HepG2 (cell line): ENCODE data around the gene GCDH. TPM values are rescaled to one million over a fixed set of nuclear protein-coding genes. Genes with fewer than 3 reads are reported as not detected.

Experiments used
- ATAC-seq: fragments of 200-7000 bp; cut with Tn5 transposase; 3 replicates; pipeline ENCODE4 v1.9.1; 2020; ENCODE audit warnings: mild to moderate bottlenecking, moderate library complexity
- BruUV-seq: library from RNA; stranded (reverse); fragments of 400-500 nt; replicated peaks from 2 replicates; lab custom pipeline; 2021; lab: Mats Ljungman, UMichigan
- CTCF ChIA-PET: fragments of 300-600 bp; formaldehyde crosslinking; extraction: SDS; loops from one replicate; lab custom pipeline; 2021; ENCODE audit warnings: low total read pairs, inconsistent platforms, low intra/inter-chr PET ratio; lab: Yijun Ruan, JAX
- POLR2A ChIA-PET: fragments of 350-600 bp; sonication (Branson Sonifier 250); formaldehyde crosslinking; loops from one replicate; lab custom pipeline; 2020; ENCODE audit warnings: antibody characterized with exemption, inconsistent platforms; lab: Yijun Ruan, JAX
- DNase-seq: peaks from one replicate; pipeline ENCODE4 v3.0.0-alpha.2; 2015; ENCODE audit warnings: low spot score
- FAIRE-seq: peaks from 3 replicates; lab custom pipeline; 2011; peaks lifted over from hg19 to GRCh38; lab: Jason Lieb, UNC
- H2AFZ ChIP-seq: one replicate; pipeline ENCODE4 v1.6.1; 2011; ENCODE audit warnings: low read length, inconsistent platforms
- H3K27ac ChIP-seq: fragments of 300-600 bp; 3 replicates; pipeline ENCODE4 v1.8.0; 2011; ENCODE audit warnings: mixed run types, mild to moderate bottlenecking, mixed read lengths, low read length, inconsistent platforms; ENCODE audit not compliant: insufficient read depth; ENCODE audit errors: extremely low read length
- H3K27me3 ChIP-seq, 2 experiments: fragments of 200-600 bp in 1 of 2; 2 replicates in 1 of 2; 3 replicates in 1 of 2; pipeline versions ENCODE4 v1.6.0 to v1.8.0; 2011; ENCODE audit warnings: low read length in 2 of 2, mild to moderate bottlenecking in 2 of 2, moderate library complexity in 2 of 2, inconsistent platforms in 1 of 2; ENCODE audit not compliant: insufficient read depth in 2 of 2, control insufficient read depth in 1 of 2
- H3K36me3 ChIP-seq, 2 experiments: fragments of 200-600 bp in 1 of 2; replicated peaks in 1 of 2; 2 replicates in 1 of 2; 3 replicates in 1 of 2; pipeline versions ENCODE4 v1.5.1 to v1.8.0; 2011; ENCODE audit warnings: low read length in 2 of 2, inconsistent platforms in 1 of 2; ENCODE audit not compliant: insufficient read depth in 2 of 2, control insufficient read depth in 1 of 2
- H3K4me1 ChIP-seq: 2 replicates; pipeline ENCODE4 v1.5.1; 2012; ENCODE audit warnings: low read length, inconsistent platforms; ENCODE audit not compliant: insufficient read depth
- H3K4me2 ChIP-seq: 2 replicates; pipeline ENCODE4 v1.6.0; 2011; ENCODE audit warnings: low read depth, low read length, inconsistent platforms
- H3K4me3 ChIP-seq, 3 experiments: fragments of 200-600 bp in 1 of 3; sonication (generic), shearing (Covaris generic) in 1 of 3; replicated peaks in 1 of 3; 2 replicates each; pipeline ENCODE4 v1.5.1; 2011 to 2016; ENCODE audit warnings: low read length in 3 of 3, inconsistent platforms in 2 of 3, low read depth in 2 of 3, mild to moderate bottlenecking in 2 of 3, control low read depth in 1 of 3, mixed read lengths in 1 of 3; ENCODE audit not compliant: insufficient read depth in 1 of 3
- H3K79me2 ChIP-seq: one replicate; pipeline ENCODE4 v1.6.1; 2011; ENCODE audit warnings: low read length, inconsistent platforms; ENCODE audit not compliant: insufficient read depth
- H3K9ac ChIP-seq: 2 replicates; pipeline ENCODE4 v1.6.0; 2011; ENCODE audit warnings: mild to moderate bottlenecking, low read depth, low read length, inconsistent platforms; ENCODE audit not compliant: insufficient read depth
- H3K9me3 ChIP-seq: 2 replicates; pipeline ENCODE4 v1.5.1; 2012; ENCODE audit warnings: mild to moderate bottlenecking, low read length
- H4K20me1 ChIP-seq: 2 replicates; pipeline ENCODE4 v1.6.0; 2011; ENCODE audit warnings: inconsistent platforms, mild to moderate bottlenecking, low read length, moderate library complexity; ENCODE audit not compliant: insufficient read depth
- PHF8 ChIP-seq: sonication (generic); formaldehyde crosslinking; IDR thresholded peaks from 2 replicates; pipeline ENCODE4 v1.5.0; 2020; ENCODE audit warnings: missing genetic modification reagents
- ZNF432 ChIP-seq: sonication (generic); formaldehyde crosslinking; IDR thresholded peaks from 2 replicates; pipeline ENCODE4 v1.5.0; 2020; ENCODE audit warnings: missing genetic modification reagents, mild to moderate bottlenecking, borderline replicate concordance
- ZNF792 ChIP-seq: IDR thresholded peaks from 2 replicates; pipeline ENCODE4 v1.6.1; 2016
- ZNF879 ChIP-seq: sonication (generic); formaldehyde crosslinking; IDR thresholded peaks from 2 replicates; pipeline ENCODE4 v1.8.1; 2023; ENCODE audit warnings: missing genetic modification reagents
- WGBS: methylation state at CpG from one replicate; pipeline ENCODE4 v1.1.6; 2017; ENCODE audit warnings: low lambda C conversion rate; 5-methylcytosine and 5-hydroxymethylcytosine counted together
- in situ Hi-C: cut with HindIII; loops from 2 replicates; pipeline ENCODE4 v1.10.0; 2017; ENCODE audit warnings: low pct_unique_long_range_greater_than_20kb; ENCODE audit not compliant: extremely low pct_ligation_motif_present
- intact Hi-C: fragments of 100-400 bp; cut with micrococcal nuclease; formaldehyde crosslinking; loops from one replicate; pipeline ENCODE4 v1.10.0; 2022; ENCODE audit not compliant: unreplicated experiment
- polyA plus RNA-seq, 8 experiments: library from polyadenylated mRNA; depleted of rRNA in 3 of 8; stranded (reverse) in 7 of 8; unstranded in 1 of 8; fragments of >200 nt; fragmentation: Illumina TruSeq in 4 of 8; extraction: Trizol in 4 of 8; gene quantifications; 2 replicates each; pipeline versions ENCODE4 v1.2.1 to v1.2.3, GENCODE V29; 2011 to 2016; ENCODE audit warnings: low read depth in 4 of 8, missing spikeins in 1 of 8, mixed read lengths in 1 of 8; ENCODE audit not compliant: insufficient read depth in 1 of 8
- total RNA-seq, 5 experiments: library from RNA; depleted of rRNA; stranded (reverse); fragments of >200 nt; fragmentation: Illumina TruSeq; extraction: Trizol; gene quantifications; 2 replicates each; pipeline ENCODE4 v1.2.3, GENCODE V29; 2016; ENCODE audit warnings: low read depth in 1 of 5
- TF ChIP-seq, protein P1 (sequence below): sonication (generic); formaldehyde crosslinking; IDR thresholded peaks from 2 replicates; pipeline ENCODE4 v1.5.1; 2020; ENCODE audit warnings: mild to moderate bottlenecking, moderate library complexity, missing genetic modification reagents
- TF ChIP-seq, protein P2 (sequence below): IDR thresholded peaks from 2 replicates; pipeline ENCODE4 v1.6.1; 2016; ENCODE audit warnings: low read depth, missing genetic modification reagents, missing compliant biosample characterization
- TF ChIP-seq, protein P3 (sequence below): sonication (generic); formaldehyde crosslinking; IDR thresholded peaks from 2 replicates; pipeline ENCODE4 v1.8.0; 2022; ENCODE audit warnings: missing genetic modification reagents, mild to moderate bottlenecking, borderline replicate concordance
- TF ChIP-seq, protein P4 (sequence below): sonication (generic); formaldehyde crosslinking; IDR thresholded peaks from 2 replicates; pipeline ENCODE4 v1.5.0; 2020; ENCODE audit warnings: mild to moderate bottlenecking, missing genetic modification reagents
- TF ChIP-seq, protein P5 (sequence below): IDR thresholded peaks from 2 replicates; pipeline ENCODE4 v1.6.1; 2016; ENCODE audit warnings: missing compliant biosample characterization, missing genetic modification reagents, borderline replicate concordance

GCDH gene
- total and polyA plus RNA-seq, 2 of the 13 experiments (the other 11 are each of a cell fraction or from before 2014, with no cell fraction given) = 15.1 to 38.0 TPM

DNA sequence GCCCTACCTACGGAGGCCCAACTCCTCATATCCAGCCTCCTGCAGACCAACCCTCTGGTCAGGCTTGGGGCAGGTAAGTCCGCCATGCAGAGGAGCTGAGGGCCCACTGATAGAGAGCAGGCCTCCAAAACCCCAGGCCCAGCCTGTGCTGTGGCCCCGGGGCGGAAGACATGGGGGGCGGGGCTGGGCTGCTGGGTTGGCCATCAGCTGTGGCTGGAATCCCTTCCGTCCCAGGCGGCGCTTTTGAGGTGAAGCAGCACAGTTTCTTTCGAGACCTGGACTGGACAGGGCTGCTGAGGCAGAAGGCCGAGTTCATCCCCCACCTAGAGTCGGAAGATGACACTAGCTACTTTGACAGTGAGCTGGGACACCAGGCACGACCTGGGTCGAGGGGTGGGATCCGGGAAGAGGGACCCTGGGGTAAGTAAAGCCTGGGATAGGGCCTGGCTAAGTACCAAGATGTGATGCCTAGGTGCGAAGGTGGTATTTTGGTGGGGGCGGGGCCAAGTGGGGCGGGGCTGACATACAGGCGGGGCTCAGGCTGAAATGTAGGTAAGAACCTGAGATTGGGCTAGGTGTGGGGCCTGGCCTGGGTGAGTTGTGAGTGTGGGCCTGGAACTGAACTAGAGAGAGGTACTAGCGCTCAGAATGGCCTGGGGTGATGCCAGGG lies 25.1 kb upstream of the GCDH start:
- ChIA-PET CTCF (interaction anchor here (2.0 kb wide), 1 partner anchor 99 kb away, joined by 7 read pairs; no protein-coding TSS in a partner anchor), POLR2A (interaction anchor here (1.4 kb wide), 1 partner anchor 25 kb away, joined by 15 read pairs; the partner anchor contains the start of gene GCDH)
- no peak for DNase-seq
- H3K36me3 ChIP-seq = no peaks in the 10 kb centered on the region
- H3K4me3 ChIP-seq = no peak overlapping the region
- TF ChIP-seq, protein P1, sequence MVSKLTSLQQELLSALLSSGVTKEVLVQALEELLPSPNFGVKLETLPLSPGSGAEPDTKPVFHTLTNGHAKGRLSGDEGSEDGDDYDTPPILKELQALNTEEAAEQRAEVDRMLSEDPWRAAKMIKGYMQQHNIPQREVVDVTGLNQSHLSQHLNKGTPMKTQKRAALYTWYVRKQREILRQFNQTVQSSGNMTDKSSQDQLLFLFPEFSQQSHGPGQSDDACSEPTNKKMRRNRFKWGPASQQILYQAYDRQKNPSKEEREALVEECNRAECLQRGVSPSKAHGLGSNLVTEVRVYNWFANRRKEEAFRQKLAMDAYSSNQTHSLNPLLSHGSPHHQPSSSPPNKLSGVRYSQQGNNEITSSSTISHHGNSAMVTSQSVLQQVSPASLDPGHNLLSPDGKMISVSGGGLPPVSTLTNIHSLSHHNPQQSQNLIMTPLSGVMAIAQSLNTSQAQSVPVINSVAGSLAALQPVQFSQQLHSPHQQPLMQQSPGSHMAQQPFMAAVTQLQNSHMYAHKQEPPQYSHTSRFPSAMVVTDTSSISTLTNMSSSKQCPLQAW (CRISPR knock-in tag) = no peak
- TF ChIP-seq, protein P2, sequence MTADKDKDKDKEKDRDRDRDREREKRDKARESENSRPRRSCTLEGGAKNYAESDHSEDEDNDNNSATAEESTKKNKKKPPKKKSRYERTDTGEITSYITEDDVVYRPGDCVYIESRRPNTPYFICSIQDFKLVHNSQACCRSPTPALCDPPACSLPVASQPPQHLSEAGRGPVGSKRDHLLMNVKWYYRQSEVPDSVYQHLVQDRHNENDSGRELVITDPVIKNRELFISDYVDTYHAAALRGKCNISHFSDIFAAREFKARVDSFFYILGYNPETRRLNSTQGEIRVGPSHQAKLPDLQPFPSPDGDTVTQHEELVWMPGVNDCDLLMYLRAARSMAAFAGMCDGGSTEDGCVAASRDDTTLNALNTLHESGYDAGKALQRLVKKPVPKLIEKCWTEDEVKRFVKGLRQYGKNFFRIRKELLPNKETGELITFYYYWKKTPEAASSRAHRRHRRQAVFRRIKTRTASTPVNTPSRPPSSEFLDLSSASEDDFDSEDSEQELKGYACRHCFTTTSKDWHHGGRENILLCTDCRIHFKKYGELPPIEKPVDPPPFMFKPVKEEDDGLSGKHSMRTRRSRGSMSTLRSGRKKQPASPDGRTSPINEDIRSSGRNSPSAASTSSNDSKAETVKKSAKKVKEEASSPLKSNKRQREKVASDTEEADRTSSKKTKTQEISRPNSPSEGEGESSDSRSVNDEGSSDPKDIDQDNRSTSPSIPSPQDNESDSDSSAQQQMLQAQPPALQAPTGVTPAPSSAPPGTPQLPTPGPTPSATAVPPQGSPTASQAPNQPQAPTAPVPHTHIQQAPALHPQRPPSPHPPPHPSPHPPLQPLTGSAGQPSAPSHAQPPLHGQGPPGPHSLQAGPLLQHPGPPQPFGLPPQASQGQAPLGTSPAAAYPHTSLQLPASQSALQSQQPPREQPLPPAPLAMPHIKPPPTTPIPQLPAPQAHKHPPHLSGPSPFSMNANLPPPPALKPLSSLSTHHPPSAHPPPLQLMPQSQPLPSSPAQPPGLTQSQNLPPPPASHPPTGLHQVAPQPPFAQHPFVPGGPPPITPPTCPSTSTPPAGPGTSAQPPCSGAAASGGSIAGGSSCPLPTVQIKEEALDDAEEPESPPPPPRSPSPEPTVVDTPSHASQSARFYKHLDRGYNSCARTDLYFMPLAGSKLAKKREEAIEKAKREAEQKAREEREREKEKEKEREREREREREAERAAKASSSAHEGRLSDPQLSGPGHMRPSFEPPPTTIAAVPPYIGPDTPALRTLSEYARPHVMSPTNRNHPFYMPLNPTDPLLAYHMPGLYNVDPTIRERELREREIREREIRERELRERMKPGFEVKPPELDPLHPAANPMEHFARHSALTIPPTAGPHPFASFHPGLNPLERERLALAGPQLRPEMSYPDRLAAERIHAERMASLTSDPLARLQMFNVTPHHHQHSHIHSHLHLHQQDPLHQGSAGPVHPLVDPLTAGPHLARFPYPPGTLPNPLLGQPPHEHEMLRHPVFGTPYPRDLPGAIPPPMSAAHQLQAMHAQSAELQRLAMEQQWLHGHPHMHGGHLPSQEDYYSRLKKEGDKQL (CRISPR knock-in tag) = no peak
- TF ChIP-seq, protein P3, sequence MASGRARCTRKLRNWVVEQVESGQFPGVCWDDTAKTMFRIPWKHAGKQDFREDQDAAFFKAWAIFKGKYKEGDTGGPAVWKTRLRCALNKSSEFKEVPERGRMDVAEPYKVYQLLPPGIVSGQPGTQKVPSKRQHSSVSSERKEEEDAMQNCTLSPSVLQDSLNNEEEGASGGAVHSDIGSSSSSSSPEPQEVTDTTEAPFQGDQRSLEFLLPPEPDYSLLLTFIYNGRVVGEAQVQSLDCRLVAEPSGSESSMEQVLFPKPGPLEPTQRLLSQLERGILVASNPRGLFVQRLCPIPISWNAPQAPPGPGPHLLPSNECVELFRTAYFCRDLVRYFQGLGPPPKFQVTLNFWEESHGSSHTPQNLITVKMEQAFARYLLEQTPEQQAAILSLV (CRISPR knock-in tag) = no peak
- TF ChIP-seq, protein P4, sequence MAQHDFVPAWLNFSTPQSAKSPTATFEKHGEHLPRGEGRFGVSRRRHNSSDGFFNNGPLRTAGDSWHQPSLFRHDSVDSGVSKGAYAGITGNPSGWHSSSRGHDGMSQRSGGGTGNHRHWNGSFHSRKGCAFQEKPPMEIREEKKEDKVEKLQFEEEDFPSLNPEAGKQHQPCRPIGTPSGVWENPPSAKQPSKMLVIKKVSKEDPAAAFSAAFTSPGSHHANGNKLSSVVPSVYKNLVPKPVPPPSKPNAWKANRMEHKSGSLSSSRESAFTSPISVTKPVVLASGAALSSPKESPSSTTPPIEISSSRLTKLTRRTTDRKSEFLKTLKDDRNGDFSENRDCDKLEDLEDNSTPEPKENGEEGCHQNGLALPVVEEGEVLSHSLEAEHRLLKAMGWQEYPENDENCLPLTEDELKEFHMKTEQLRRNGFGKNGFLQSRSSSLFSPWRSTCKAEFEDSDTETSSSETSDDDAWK (CRISPR knock-in tag) = no peak
- TF ChIP-seq ZNF792 (CRISPR knock-in tag) = no peak
- no peak for TF ChIP-seq ZNF879 (CRISPR knock-in tag)
- TF ChIP-seq, protein P5, sequence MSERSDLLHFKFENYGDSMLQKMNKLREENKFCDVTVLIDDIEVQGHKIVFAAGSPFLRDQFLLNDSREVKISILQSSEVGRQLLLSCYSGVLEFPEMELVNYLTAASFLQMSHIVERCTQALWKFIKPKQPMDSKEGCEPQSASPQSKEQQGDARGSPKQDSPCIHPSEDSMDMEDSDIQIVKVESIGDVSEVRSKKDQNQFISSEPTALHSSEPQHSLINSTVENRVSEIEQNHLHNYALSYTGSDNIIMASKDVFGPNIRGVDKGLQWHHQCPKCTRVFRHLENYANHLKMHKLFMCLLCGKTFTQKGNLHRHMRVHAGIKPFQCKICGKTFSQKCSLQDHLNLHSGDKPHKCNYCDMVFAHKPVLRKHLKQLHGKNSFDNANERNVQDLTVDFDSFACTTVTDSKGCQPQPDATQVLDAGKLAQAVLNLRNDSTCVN (CRISPR knock-in tag) = no peak
- no peak for TF ChIP-seq PHF8
- TF ChIP-seq ZNF432 = no peak
- H3K79me2 ChIP-seq = no peaks in the 10 kb centered on the region
- H3K27ac ChIP-seq = no peak overlapping the region
- H3K4me2 ChIP-seq = no peak overlapping the region
- H3K9ac ChIP-seq = no peak overlapping the region
- no peak overlapping the region for H2AFZ ChIP-seq
- no peaks in the 10 kb centered on the region for H3K27me3 ChIP-seq
- peak; percentile 20 for ATAC-seq
- WGBS = 84% methylated on average over 10 of the region's 19 CpGs
- intact Hi-C loops (no loop called here), in situ Hi-C loops (no loop called here)
- H3K9me3 ChIP-seq = no peaks in the 10 kb centered on the region
- H4K20me1 ChIP-seq = no peaks in the 10 kb centered on the region
- H3K4me1 ChIP-seq = peaks cover 19% of the 10 kb centered on the region
- no TSS peak for BruUV-seq
- FAIRE-seq = no peak
